Stimulated activated CD8-positive, alpha-beta memory T cell treated with anti-CD3 and anti-CD28 coated beads, Interleukin-12 subunit alpha, Interleukin-12 subunit beta, amount 100 ng/mL, for 4 hours (primary cell): ENCODE data around the gene VCAM1.

ENCODE experiments used
- DNase-seq: peaks from one replicate; pipeline ENCODE4 v3.0.0-alpha.2; 2020; ENCODE audit warnings: low read depth

VCAM1 gene

GRCh38 chr1:100724281-100724680, 4.7 kb downstream of the VCAM1 start:
- DNase-seq: no peak

- no peak for DNase-seq
Measured at GRCh38 chr1:100730130-100730529, 10.6 kb downstream of the VCAM1 start.

DNA sequence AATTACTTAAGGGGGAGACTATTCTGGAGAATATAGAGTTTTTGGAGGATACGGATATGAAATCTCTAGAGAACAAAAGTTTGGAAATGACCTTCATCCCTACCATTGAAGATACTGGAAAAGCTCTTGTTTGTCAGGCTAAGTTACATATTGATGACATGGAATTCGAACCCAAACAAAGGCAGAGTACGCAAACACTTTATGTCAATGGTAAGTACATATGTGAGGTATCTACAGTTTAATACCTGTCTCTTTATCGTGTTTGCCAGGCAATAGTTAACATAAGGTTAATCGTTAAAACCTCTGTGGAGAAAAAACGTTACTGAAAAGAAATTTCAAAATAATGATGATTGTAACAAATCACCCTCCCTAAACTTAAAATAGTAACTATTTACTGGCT, 11.8 kb downstream of the VCAM1 start:
- no peak for DNase-seq

GRCh38 chr1:100731758-100732157, 12.2 kb downstream of the VCAM1 start:
- DNase-seq: no peak

- DNase-seq: no peak
Measured at GRCh38 chr1:100734676-100735075, 15.1 kb downstream of the VCAM1 start.

GRCh38 chr1:100735244-100735643, 15.7 kb downstream of the VCAM1 start:
- DNase-seq: no peak

DNA sequence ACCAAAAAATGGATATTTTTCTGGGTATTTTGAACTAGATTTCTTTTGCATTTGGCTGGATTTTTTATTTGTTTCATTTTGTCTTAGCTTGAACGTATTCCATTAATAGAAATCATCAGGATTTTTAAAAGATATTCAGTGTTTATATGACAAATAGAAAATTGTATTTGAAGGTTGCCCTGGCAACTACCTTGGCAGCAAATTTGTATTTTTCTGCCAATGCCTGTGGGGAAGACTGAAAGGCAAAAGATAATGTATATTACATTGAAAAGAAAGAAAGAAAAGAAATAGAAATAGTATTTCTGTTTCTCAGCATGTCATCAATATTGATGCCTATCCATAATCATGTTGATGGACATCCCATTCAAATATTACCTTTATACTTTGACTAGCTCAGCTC, 16.8 kb downstream of the VCAM1 start:
- DNase-seq: no peak

- DNase-seq: no peak
Measured at GRCh38 chr1:100736746-100737145, 17.2 kb downstream of the VCAM1 start.

- no peak for DNase-seq
Measured at GRCh38 chr1:100746542-100746932, 27.0 kb downstream of the VCAM1 start.

- DNase-seq: no peak
Measured at GRCh38 chr1:100747771-100748170, 28.2 kb downstream of the VCAM1 start.

DNA sequence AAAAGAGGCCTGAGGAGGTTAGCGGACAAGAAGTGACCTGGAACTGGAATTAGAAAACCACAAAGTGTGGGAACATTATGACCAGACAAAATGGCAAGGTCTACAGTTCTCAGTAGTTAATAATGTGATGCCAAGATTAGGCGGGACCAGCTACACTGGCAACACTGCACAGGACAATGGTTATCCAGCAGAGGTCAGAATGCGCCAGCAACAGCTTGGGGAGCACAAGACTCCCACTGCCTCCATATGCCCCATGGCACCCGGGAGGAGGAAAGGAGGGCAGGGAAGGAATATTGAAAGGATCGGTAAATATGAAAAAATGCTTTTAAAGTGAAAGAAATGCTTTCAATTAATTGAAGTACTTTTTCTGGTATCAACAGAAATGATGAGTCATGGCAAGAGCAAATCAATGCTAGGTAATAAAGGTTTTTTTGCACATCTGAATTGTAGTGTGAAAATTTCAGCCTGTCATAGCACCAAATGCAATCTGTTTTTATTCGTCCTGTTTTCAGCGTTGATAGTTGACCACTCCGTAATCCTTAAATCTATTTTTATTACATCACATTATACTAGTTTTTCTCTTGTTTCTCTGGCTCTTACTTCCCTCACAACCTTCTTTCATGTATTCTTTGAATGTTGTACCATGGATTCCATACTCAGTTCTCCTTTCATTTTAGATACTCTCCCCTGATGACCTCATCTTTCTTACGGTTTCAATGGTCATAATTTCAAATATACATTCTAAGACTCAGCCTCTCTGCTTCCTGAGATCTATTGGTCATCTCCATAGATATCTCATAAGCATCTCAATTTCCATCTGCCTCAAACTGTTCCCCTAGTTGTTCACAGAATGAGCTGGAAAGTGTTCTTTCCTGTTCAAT, 30.7 kb downstream of the VCAM1 start:
- no peak for DNase-seq

DNA sequence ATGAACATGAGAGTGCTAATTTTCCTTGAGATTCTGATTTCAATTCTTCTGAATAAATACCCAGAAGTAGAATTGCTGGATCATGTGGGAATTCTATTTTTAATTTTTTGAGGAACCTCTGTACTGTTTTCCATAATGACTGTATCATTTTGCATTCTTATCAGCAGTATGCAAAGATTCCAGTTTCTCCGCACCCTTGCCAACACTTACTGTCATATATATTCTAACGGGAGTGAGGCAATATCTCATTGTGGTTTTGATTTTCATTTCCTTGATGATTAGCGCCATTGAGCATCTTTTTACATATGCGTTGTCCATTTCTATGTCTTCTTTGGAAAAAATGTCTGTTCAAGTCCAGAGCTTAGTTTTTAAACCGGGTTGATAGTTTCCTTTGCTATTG, 33.2 kb downstream of the VCAM1 start:
- DNase-seq: no peak

GRCh38 chr1:100757946-100758345, 38.4 kb downstream of the VCAM1 start:
- no peak for DNase-seq

DNA sequence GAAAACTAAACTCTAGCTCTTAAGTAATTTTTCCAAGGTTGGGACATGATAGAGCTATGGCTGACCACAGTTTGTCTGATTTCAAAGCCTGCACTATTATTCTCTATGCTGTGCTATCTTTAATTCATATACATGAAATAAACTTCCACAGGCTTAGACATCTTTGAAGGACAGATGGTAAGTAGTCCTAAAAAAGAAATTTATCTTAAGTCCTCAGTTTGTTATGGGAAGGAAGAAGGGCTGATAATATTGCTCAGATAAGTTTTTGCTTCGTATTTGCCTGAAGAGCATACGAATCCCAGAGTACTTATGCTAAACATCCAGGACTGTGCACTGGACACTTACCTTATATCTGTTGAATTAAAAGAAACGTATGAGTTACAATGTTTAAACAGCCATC, 39.6 kb downstream of the VCAM1 start:
- DNase-seq: no peak

DNA sequence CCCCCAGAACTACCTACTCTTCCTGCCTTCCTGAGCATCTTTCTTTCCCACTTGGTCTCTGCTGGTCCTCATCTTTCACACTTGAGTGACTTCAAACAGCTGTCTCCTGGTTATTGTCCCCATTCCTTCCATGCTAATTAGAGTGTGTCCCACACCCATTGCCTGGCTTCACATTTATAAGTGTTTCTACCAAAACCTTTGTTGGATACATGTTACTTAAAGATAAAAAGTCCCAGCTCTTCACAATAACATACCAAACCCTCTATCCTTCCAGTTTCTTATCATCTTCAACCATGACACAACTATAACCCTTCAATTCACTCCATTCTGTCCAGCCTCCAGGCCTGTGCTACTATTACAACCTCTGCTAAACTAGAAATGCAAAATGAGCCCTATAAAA, 41.0 kb downstream of the VCAM1 start:
- no peak for DNase-seq

GRCh38 chr1:100762461-100762860, 42.9 kb downstream of the VCAM1 start:
- no peak for DNase-seq

DNA sequence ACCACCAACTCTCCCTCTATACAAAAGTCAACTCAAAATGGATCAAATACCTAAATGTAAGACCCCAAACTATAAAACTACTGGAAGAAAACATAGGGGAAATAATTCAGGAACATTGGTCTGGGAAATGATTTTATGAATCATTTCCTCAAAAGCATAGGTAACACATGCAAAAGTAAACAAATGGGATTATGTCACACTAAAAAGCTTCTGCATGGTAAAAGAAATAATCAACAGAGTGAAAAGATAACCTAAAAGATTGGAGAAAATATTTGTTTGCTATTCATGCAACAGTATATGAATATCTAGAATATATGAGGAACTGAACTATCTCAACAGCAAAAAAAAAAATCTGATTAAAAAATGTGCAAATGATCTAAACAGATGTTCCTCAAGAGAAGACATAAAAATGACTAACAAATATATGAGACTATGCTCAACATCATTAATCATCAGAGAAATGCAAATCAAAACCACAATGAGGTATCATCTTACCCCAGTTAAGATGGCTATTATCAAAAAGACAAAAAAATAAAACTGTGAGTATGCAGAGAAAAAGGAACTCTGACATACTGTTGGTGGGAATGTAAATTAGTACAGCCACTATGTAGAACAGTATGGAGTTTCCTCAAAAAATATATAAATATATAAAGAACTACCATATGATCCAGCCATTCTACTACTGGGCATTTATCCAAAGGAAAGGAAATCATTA, 47.8 kb downstream of the VCAM1 start:
- DNase-seq: no peak

DNA sequence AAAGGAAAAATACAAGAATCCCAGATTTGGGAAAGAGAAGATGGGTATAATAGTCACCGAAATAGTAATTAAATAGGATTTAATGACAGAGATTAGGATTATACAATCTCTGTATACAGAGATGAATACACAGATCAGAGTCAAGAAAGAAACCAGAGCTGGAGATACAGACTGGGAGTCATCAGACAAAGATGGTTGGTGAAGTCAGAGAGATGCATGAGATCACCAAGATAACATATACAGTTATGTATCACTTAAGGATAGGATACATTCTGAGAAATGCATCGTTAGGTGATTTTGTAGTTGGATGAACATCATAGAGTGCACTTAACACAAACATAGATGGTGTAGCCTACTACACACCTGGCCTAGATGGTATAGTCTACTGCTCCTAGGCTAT, 49.8 kb downstream of the VCAM1 start:
- DNase-seq: no peak

- DNase-seq: no peak
Measured at GRCh38 chr1:100769906-100770646, 50.5 kb downstream of the VCAM1 start.

DNA sequence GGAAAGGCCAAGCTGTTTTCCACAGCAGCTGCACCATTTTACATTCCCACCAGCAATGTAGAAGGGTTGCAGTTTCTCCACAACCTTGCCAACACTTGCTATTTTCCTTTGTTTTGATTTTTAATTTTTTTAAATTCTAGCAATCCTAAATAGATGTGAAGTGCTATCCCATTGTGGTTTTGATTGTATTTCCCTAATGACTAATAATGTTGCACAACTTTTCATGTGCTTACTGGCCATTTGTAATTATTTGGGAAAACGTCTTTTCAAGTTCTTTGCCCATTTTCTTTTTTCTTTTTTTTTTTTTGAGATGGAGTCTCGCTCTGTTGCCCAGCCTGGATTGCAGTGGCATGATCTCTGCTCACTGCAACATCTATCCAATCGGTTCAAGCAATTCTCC, 53.9 kb downstream of the VCAM1 start:
- no peak for DNase-seq

DNA sequence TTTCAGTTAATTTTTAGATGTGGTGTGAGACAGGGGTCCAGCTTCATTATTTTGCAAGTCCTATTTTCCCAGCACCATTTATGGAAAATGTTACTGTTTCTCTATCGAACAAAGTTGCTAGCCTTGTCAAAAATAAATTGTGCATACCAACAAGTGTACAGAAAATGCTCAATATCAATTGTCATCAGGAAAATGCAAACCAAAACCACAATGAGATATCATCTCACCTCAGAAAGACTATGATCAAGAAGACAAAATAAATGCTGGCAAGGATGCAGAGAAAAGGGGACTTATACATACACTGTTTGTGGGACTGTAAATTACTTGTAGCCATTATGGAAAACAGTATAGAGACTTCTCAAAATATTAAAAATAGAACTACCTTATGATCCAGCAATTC, 54.8 kb downstream of the VCAM1 start:
- DNase-seq: no peak

GRCh38 chr1:100775483-100775882, 55.9 kb downstream of the VCAM1 start:
- no peak for DNase-seq

- DNase-seq: no peak
Measured at GRCh38 chr1:100778748-100779147, 59.2 kb downstream of the VCAM1 start.
